Activated B cell treated with CpG ODN at 0.5 μM for 24 hours (primary cell): ENCODE results near the gene CHKA. TPM values are rescaled to one million over a fixed set of nuclear protein-coding genes. Genes with fewer than 3 reads are reported as not detected.

Experiments used
- ATAC-seq: fragments of 200-7000 bp; cut with Tn5 transposase; one replicate; pipeline ENCODE4 v1.10.0; 2021; ENCODE audit warnings: low read depth, mild to moderate bottlenecking, moderate library complexity
- CTCF ChIA-PET: fragments of 350-600 bp; sonication (Branson Sonifier 250); formaldehyde crosslinking; loops from one replicate; lab custom pipeline; 2021; ENCODE audit warnings: antibody characterized with exemption; lab: Charles Lee
- POLR2A ChIA-PET: fragments of 350-600 bp; sonication (Branson Sonifier 250); formaldehyde crosslinking; loops from one replicate; lab custom pipeline; 2021; ENCODE audit warnings: antibody characterized with exemption; lab: Charles Lee
- DNase-seq: peaks from one replicate; pipeline ENCODE4 v3.0.0; 2022
- H3K27ac Mint-ChIP-seq: one replicate; pipeline ENCODE4 v1.8.0; 2020; ENCODE audit warnings: mixed read lengths
- H3K27me3 Mint-ChIP-seq: one replicate; pipeline ENCODE4 v1.8.0; 2021; ENCODE audit warnings: mixed read lengths
- H3K36me3 Mint-ChIP-seq: one replicate; pipeline ENCODE4 v1.8.0; 2021; ENCODE audit warnings: low read depth, mixed read lengths
- H3K4me1 Mint-ChIP-seq: one replicate; pipeline ENCODE4 v1.8.0; 2021; ENCODE audit warnings: mixed read lengths
- H3K4me3 Mint-ChIP-seq: one replicate; pipeline ENCODE4 v1.8.0; 2020; ENCODE audit warnings: mild to moderate bottlenecking, mixed read lengths
- H3K9me3 Mint-ChIP-seq: one replicate; pipeline ENCODE4 v1.8.0; 2020; ENCODE audit warnings: mixed read lengths
- CTCF ChIP-seq: fragments of 200-600 bp; IDR thresholded peaks from one replicate; pipeline ENCODE4 v1.8.0; 2022; ENCODE audit warnings: antibody characterized with exemption, mild to moderate bottlenecking
- intact Hi-C: fragments of 100-400 bp; cut with micrococcal nuclease; formaldehyde crosslinking; loops from one replicate; pipeline ENCODE4 v1.15.1; 2024
- total RNA-seq: library from RNA; stranded (reverse); gene quantifications from 2 replicates; pipeline ENCODE4 v1.2.3, GENCODE V29; 2022

Gene CHKA
- total RNA-seq, 1 donor from 2014 or later, result 16.1 TPM

- no peak for TF ChIP-seq CTCF
- CTCF ChIA-PET, result no interaction called here
- Mint-ChIP-seq H3K36me3 (no peaks in the 10 kb centered on the region), H3K27me3 (peaks cover 9% of the 10 kb centered on the region), H3K9me3 (no peaks in the 10 kb centered on the region), H3K27ac (no peak overlapping the region), H3K4me1 (peaks cover 13% of the 10 kb centered on the region), H3K4me3 (no peak overlapping the region)
- POLR2A ChIA-PET, result no interaction called here
- intact Hi-C loops, result no loop called here
- no peak for DNase-seq
- no peak for ATAC-seq
Observed at GRCh38 chr11:68140496-68141245, 19.5 kb upstream of the CHKA start.

GRCh38 chr11:68138237-68138636 is 17.0 kb upstream of the CHKA start:
- no peak for TF ChIP-seq CTCF
- H3K4me3 Mint-ChIP-seq, result no peak overlapping the region
- POLR2A ChIA-PET, result no interaction called here
- ATAC-seq (no peak), DNase-seq (no peak)
- H3K27me3 Mint-ChIP-seq, result peaks cover 11% of the 10 kb centered on the region
- CTCF ChIA-PET, result no interaction called here
- peaks cover 2% of the 10 kb centered on the region for H3K9me3 Mint-ChIP-seq
- no peak overlapping the region for H3K27ac Mint-ChIP-seq
- intact Hi-C loops, result no loop called here
- peaks cover 13% of the 10 kb centered on the region for H3K4me1 Mint-ChIP-seq
- no peaks in the 10 kb centered on the region for H3K36me3 Mint-ChIP-seq

- ATAC-seq (no peak), DNase-seq (no peak)
- no peaks in the 10 kb centered on the region for H3K36me3 Mint-ChIP-seq
- peaks cover 11% of the 10 kb centered on the region for H3K27me3 Mint-ChIP-seq
- H3K27ac Mint-ChIP-seq, result no peak overlapping the region
- ChIA-PET CTCF (no interaction called here), POLR2A (no interaction called here)
- H3K4me3 Mint-ChIP-seq, result no peak overlapping the region
- peaks cover 2% of the 10 kb centered on the region for H3K9me3 Mint-ChIP-seq
- intact Hi-C loops, result no loop called here
- peaks cover 13% of the 10 kb centered on the region for H3K4me1 Mint-ChIP-seq
- no peak for TF ChIP-seq CTCF
Observed at GRCh38 chr11:68137833-68138232, 16.6 kb upstream of the CHKA start.

GRCh38 chr11:68136866-68137265 is 15.7 kb upstream of the CHKA start:
- DNase-seq (no peak), ATAC-seq (no peak)
- peaks cover 10% of the 10 kb centered on the region for H3K4me1 Mint-ChIP-seq
- peaks cover 11% of the 10 kb centered on the region for H3K27me3 Mint-ChIP-seq
- intact Hi-C loops, result no loop called here
- ChIA-PET POLR2A (interaction anchor here (0.6 kb wide), 1 partner anchor 15 kb away, joined by 3 read pairs; no protein-coding TSS in a partner anchor), CTCF (no interaction called here)
- no peak overlapping the region for H3K4me3 Mint-ChIP-seq
- H3K27ac Mint-ChIP-seq, result no peak overlapping the region
- peaks cover 2% of the 10 kb centered on the region for H3K36me3 Mint-ChIP-seq
- TF ChIP-seq CTCF, result no peak
- peaks cover 7% of the 10 kb centered on the region for H3K9me3 Mint-ChIP-seq

- intact Hi-C loops, result no loop called here
- Mint-ChIP-seq H3K4me1 (no peaks in the 10 kb centered on the region), H3K27ac (no peak overlapping the region), H3K27me3 (peaks cover 9% of the 10 kb centered on the region), H3K4me3 (no peak overlapping the region), H3K9me3 (peaks cover 8% of the 10 kb centered on the region), H3K36me3 (peaks cover 2% of the 10 kb centered on the region)
- ChIA-PET CTCF (no interaction called here), POLR2A (no interaction called here)
- DNase-seq (no peak), ATAC-seq (no peak)
- no peak for TF ChIP-seq CTCF
Observed at GRCh38 chr11:68135161-68135560, 14.0 kb upstream of the CHKA start.
